OCI-LY3 (cell line): ENCODE data around the gene GPR137.

ENCODE experiments used
- H2AFZ ChIP-seq: fragments of 200-600, 300-600 bp; shearing (Covaris generic); 2 replicates; pipeline ENCODE4 v1.6.0; 2014; ENCODE audit warnings: antibody characterized with exemption, low read depth, low read length
- H3K27ac ChIP-seq: fragments of 200-600, 300-600 bp; sonication (generic); 2 replicates; pipeline ENCODE4 v1.5.1; 2014; ENCODE audit warnings: mild to moderate bottlenecking, low read length, moderate library complexity, mixed read lengths
- H3K27me3 ChIP-seq: fragments of 200-600, 300-600 bp; sonication (generic); 2 replicates; pipeline ENCODE4 v1.6.1; 2014; ENCODE audit warnings: low read depth, low read length, mixed read lengths
- H3K36me3 ChIP-seq: fragments of 200-600, 300-600 bp; sonication (generic); replicated peaks from 2 replicates; pipeline ENCODE3; 2014; ENCODE audit warnings: low read depth, low read length, mixed read lengths
- H3K4me1 ChIP-seq: fragments of 300-600, 200-600 bp; sonication (generic); 2 replicates; pipeline ENCODE4 v1.6.1; 2014; ENCODE audit warnings: low read length, mixed read lengths
- H3K4me2 ChIP-seq: fragments of 200-600, 300-600 bp; sonication (generic); 2 replicates; pipeline ENCODE4 v1.6.1; 2014; ENCODE audit warnings: low read length, mixed read lengths
- H3K4me3 ChIP-seq: fragments of 300-600, 200-600 bp; sonication (generic); 2 replicates; pipeline ENCODE4 v1.5.1; 2014; ENCODE audit warnings: antibody characterized with exemption, mild to moderate bottlenecking, low read length, moderate library complexity
- H3K79me2 ChIP-seq: fragments of 300-600, 200-600 bp; shearing (Covaris generic); 2 replicates; pipeline ENCODE4 v1.6.1; 2014; ENCODE audit warnings: mild to moderate bottlenecking, low read length, mixed read lengths
- H3K9ac ChIP-seq: fragments of 300-600, 200-600 bp; shearing (Covaris generic); 2 replicates; pipeline ENCODE4 v1.6.0; 2014; ENCODE audit warnings: mild to moderate bottlenecking, low read length, moderate library complexity
- H3K9me3 ChIP-seq: fragments of 200-600, 300-600 bp; shearing (Covaris generic); 2 replicates; pipeline ENCODE4 v1.6.1; 2014; ENCODE audit warnings: low read length, mixed read lengths; ENCODE audit not compliant: insufficient read depth
- H4K20me1 ChIP-seq: fragments of 200-600, 300-600 bp; sonication (generic); 2 replicates; pipeline ENCODE4 v1.6.1; 2016; ENCODE audit warnings: low read length, mixed read lengths; ENCODE audit not compliant: insufficient read depth
- CTCF ChIP-seq: fragments of 200-600, 300-600 bp; sonication (generic); IDR thresholded peaks from 2 replicates; pipeline ENCODE4 v1.5.1; 2014; ENCODE audit warnings: antibody characterized with exemption, low read length, low read depth
- EZH2phosphoT487 ChIP-seq: fragments of 200-600 bp; shearing (Covaris generic); IDR thresholded peaks from 2 replicates; pipeline ENCODE4 v1.6.1; 2018; ENCODE audit warnings: antibody characterized with exemption, mixed run types, low read depth

Gene GPR137

GRCh38 chr11:64278576-64279190 lies 7.0 kb upstream of the GPR137 start:
- H3K4me1 ChIP-seq: peaks cover 13% of the 10 kb centered on the region; the same call in 1 of the 2 replicates
- no peaks in the 10 kb centered on the region for H3K9me3 ChIP-seq
- H4K20me1 ChIP-seq: no peaks in the 10 kb centered on the region
- TF ChIP-seq CTCF (no peak), EZH2phosphoT487 (no peak)
- no peak overlapping the region for H3K4me3 ChIP-seq
- peaks cover 5% of the 10 kb centered on the region; the same call in 1 of the 2 replicates for H3K79me2 ChIP-seq
- H3K4me2 ChIP-seq: no peak overlapping the region
- H2AFZ ChIP-seq: no peak overlapping the region
- peaks cover 18% of the 10 kb centered on the region for H3K36me3 ChIP-seq
- no peaks in the 10 kb centered on the region for H3K27me3 ChIP-seq
- no peak overlapping the region for H3K27ac ChIP-seq
- no peak overlapping the region for H3K9ac ChIP-seq

GRCh38 chr11:64281957-64282770 lies 3.5 kb upstream of the GPR137 start:
- H3K9ac ChIP-seq: no peak overlapping the region
- no peak overlapping the region for H3K4me2 ChIP-seq
- no peaks in the 10 kb centered on the region for H3K9me3 ChIP-seq
- H3K4me1 ChIP-seq: peaks cover 12% of the 10 kb centered on the region
- H3K79me2 ChIP-seq: peaks cover 10% of the 10 kb centered on the region; the same call in 1 of the 2 replicates
- H3K36me3 ChIP-seq: peaks cover 13% of the 10 kb centered on the region
- H2AFZ ChIP-seq: no peak overlapping the region
- H3K27me3 ChIP-seq: no peaks in the 10 kb centered on the region
- no peaks in the 10 kb centered on the region for H4K20me1 ChIP-seq
- no peak overlapping the region for H3K4me3 ChIP-seq
- TF ChIP-seq CTCF: no peak
- H3K27ac ChIP-seq: no peak overlapping the region

- H4K20me1 ChIP-seq: no peaks in the 10 kb centered on the region
- H3K4me2 ChIP-seq: no peak overlapping the region
- peaks cover 13% of the 10 kb centered on the region for H3K36me3 ChIP-seq
- TF ChIP-seq CTCF (no peak), EZH2phosphoT487 (no peak)
- H3K27ac ChIP-seq: no peak overlapping the region
- peaks cover 12% of the 10 kb centered on the region for H3K4me1 ChIP-seq
- peaks cover 10% of the 10 kb centered on the region; the same call in 1 of the 2 replicates for H3K79me2 ChIP-seq
- no peak overlapping the region for H3K9ac ChIP-seq
- H3K9me3 ChIP-seq: no peaks in the 10 kb centered on the region
- no peak overlapping the region for H3K4me3 ChIP-seq
- no peak overlapping the region for H2AFZ ChIP-seq
- no peaks in the 10 kb centered on the region for H3K27me3 ChIP-seq
Observed at GRCh38 chr11:64283092-64283491, 2.6 kb upstream of the GPR137 start.
